Lung (tissue), 12 donors: ENCODE results near the gene CAND2. TPM values are rescaled to one million over a fixed set of nuclear protein-coding genes. Genes with fewer than 3 reads are reported as not detected.
"Not testable (repeated sequence)": the region's sequence is repeated elsewhere in the genome, so short reads cannot be mapped to it uniquely, and the experiment has no call there.

ENCODE experiments used
- ATAC-seq: fragments of 200-7000 bp; cut with Tn5 transposase; one replicate; pipeline ENCODE4 v1.9.1; 2020; ENCODE audit warnings: moderate number of reproducible peaks; ENCODE audit not compliant: insufficient read depth, low FRiP score
- DNase-seq, 3 donors: peaks; one replicate each; pipeline ENCODE4 v3.0.0-alpha.2; 2013 to 2017
- H3K27ac ChIP-seq, 2 donors: one replicate each; pipeline ENCODE4 v1.5.1; 2013; ENCODE audit warnings: mild to moderate bottlenecking in 2 of 2, moderate library complexity in 2 of 2, control low read depth in 1 of 2, inconsistent platforms in 1 of 2, low read depth in 1 of 2, low read length in 1 of 2
- H3K27me3 ChIP-seq, 3 donors: one replicate each; pipeline ENCODE4 v1.5.1; 2013; ENCODE audit warnings: low read length in 2 of 3; ENCODE audit not compliant: control insufficient read depth in 3 of 3, insufficient read depth in 3 of 3
- H3K36me3 ChIP-seq, 4 donors: one replicate each; pipeline ENCODE4 v1.5.1; 2013; ENCODE audit warnings: low read length in 4 of 4, mild to moderate bottlenecking in 1 of 4, moderate library complexity in 1 of 4; ENCODE audit not compliant: control insufficient read depth in 4 of 4, insufficient read depth in 4 of 4
- H3K4me1 ChIP-seq, 5 donors: one replicate each; pipeline ENCODE4 v1.5.1; 2013; ENCODE audit warnings: low read length in 5 of 5, mild to moderate bottlenecking in 2 of 5, moderate library complexity in 1 of 5; ENCODE audit not compliant: control insufficient read depth in 5 of 5, insufficient read depth in 5 of 5
- H3K4me3 ChIP-seq: one replicate; pipeline ENCODE4 v1.5.1; 2013; ENCODE audit warnings: mild to moderate bottlenecking, control low read depth, moderate library complexity
- H3K9ac ChIP-seq, 2 donors: one replicate each; pipeline ENCODE4 v1.5.1; 2013; ENCODE audit warnings: low read length in 2 of 2, control low read depth in 1 of 2; ENCODE audit not compliant: insufficient read depth in 1 of 2
- H3K9me3 ChIP-seq, 4 donors: one replicate each; pipeline ENCODE4 v1.5.1; 2013; ENCODE audit warnings: low read length in 3 of 4, mild to moderate bottlenecking in 1 of 4, moderate library complexity in 1 of 4; ENCODE audit not compliant: control insufficient read depth in 4 of 4, insufficient read depth in 3 of 4
- WGBS, 2 donors: extraction: QIAGEN DNeasy Blood & Tissue Kit; methylation state at CpG; one replicate each; pipeline ENCODE4 v1.1.7; 2013; 5-methylcytosine and 5-hydroxymethylcytosine counted together
- polyA plus RNA-seq, 2 donors: library from polyadenylated mRNA; stranded (reverse); fragments of 200-250 nt; gene quantifications; one replicate each; pipeline ENCODE4 v1.2.1, GENCODE V29; 2013
- total RNA-seq, 2 donors: library from RNA; depleted of rRNA in 1 of 2; stranded (reverse); fragments of >200 nt in 1 of 2; gene quantifications; one replicate each; pipeline ENCODE4 v1.2.1, GENCODE V29; 2014 to 2021
- TF ChIP-seq, protein P1 (sequence below): IDR thresholded peaks from 2 replicates; pipeline ENCODE4 v1.5.1; 2012; ENCODE audit warnings: mild to moderate bottlenecking; ENCODE audit errors: control extremely low read depth, extremely low read depth
- donor health status: control.
- donor health status: control.
- donor health status: Bipolar disorder and iron deficiency.
- donor health status: healthy.
- donor health status: DM: yes; HTN: yes; CAD: no.

The CAND2 gene
- total and polyA plus RNA-seq, 4 donors: 1.0 to 5.9 (median 3.6) TPM

DNA sequence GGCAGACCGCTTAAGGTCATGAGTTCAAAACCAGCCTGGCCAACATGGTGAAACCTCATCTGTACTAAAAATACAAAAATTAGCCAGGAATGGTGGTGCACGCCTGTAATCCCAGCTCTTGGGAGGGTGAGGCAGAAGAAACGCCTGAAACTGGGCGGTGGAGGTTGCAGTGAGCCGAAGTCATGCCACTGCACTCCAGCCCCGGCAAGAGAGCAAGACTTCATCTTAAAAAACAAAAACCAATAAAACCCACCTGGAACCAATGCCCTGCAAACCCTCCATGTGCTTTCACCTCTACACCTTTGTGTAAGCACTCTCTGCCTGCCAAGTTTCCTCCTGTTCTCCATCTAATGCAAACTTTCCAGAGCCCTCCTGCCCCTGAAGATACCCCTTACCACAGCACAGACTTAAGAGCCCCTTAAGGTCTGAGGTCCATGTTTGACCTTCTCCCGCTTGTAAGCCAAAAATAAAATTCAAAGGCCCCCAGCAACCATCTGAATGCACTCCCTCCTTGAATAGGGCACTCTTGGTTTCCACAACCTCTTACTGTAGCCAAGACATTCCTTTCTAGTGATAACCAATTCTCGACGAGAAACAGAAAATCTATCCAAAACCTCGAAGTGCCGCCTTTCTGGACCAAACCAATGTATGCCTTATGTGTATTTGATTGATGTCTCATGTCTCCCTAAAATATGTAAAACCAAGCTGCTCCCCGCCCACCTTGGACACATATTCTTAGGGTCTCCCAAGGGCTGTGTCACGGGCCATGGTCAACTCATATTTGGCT lies 41.9 kb downstream of the CAND2 start:
- TF ChIP-seq, protein P1, sequence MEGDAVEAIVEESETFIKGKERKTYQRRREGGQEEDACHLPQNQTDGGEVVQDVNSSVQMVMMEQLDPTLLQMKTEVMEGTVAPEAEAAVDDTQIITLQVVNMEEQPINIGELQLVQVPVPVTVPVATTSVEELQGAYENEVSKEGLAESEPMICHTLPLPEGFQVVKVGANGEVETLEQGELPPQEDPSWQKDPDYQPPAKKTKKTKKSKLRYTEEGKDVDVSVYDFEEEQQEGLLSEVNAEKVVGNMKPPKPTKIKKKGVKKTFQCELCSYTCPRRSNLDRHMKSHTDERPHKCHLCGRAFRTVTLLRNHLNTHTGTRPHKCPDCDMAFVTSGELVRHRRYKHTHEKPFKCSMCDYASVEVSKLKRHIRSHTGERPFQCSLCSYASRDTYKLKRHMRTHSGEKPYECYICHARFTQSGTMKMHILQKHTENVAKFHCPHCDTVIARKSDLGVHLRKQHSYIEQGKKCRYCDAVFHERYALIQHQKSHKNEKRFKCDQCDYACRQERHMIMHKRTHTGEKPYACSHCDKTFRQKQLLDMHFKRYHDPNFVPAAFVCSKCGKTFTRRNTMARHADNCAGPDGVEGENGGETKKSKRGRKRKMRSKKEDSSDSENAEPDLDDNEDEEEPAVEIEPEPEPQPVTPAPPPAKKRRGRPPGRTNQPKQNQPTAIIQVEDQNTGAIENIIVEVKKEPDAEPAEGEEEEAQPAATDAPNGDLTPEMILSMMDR: no peak
- Histone ChIP-seq H3K4me1 (peaks cover 0 to 19% (median 9%) of the 10 kb centered on the region in 5 donors), H3K27me3 (no peaks in the 10 kb centered on the region), H3K9me3 (no peaks in the 10 kb centered on the region), H3K4me3 (no peak overlapping the region), H3K9ac (no peak overlapping the region), H3K36me3 (peaks cover 35 to 42% (median 39%) of the 10 kb centered on the region in 4 donors), H3K27ac (no peak overlapping the region)
- ATAC-seq (no peak), DNase-seq (no peak)
- 72 to 84% methylated on average over 13 of the region's 13 CpGs for WGBS, 2 donors

GRCh38 chr3:12839156-12839946 lies 42.9 kb downstream of the CAND2 start:
- H3K9ac ChIP-seq: peak overlapping the region; percentile 43 to 96
- no peak overlapping the region for H3K4me3 ChIP-seq
- TF ChIP-seq, protein P1: no peak
- WGBS, 2 donors: 74 to 82% methylated on average over 11 of the region's 11 CpGs
- no peak overlapping the region for H3K27ac ChIP-seq
- DNase-seq (no peak), ATAC-seq (no peak)
- peaks cover 28 to 38% (median 34%) of the 10 kb centered on the region in 4 donors for H3K36me3 ChIP-seq
- H3K9me3 ChIP-seq: no peaks in the 10 kb centered on the region
- H3K4me1 ChIP-seq: peaks cover 0 to 19% (median 9%) of the 10 kb centered on the region in 5 donors
- no peaks in the 10 kb centered on the region for H3K27me3 ChIP-seq

DNA sequence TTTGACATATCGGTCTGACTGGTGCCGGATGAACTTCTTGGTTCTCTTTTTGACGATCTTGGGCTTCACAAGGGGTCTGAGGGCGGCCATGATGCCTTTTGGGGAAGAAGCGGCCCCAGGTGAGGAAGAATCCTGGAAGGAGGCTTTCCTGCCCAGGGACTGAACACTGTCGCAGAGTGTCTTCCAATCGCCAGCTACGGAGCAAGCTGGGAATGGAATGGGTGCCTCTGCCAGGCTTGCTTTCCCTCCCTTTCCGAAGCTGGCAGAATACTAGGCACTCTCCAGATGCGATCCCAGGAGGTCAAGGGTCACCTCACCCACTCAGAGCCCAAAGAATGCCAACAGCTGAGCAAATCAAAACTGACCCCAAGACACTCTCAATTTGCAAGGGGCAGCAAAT lies 43.7 kb downstream of the CAND2 start:
- H3K27me3 ChIP-seq, ATAC-seq, DNase-seq, H3K9me3 ChIP-seq: not testable (repeated sequence)
- Histone ChIP-seq H3K36me3 (peaks cover 22 to 31% (median 29%) of the 10 kb centered on the region in 4 donors), H3K4me1 (peaks cover 0 to 19% (median 9%) of the 10 kb centered on the region in 5 donors), H3K27ac (peak overlapping the region in 1 of 2 donors; percentile 93), H3K4me3 (peak overlapping the region; percentile 91), H3K9ac (peak overlapping the region; percentile 96 to 100)
- WGBS, 2 donors: 54 to 62% methylated on average over 10 of the region's 10 CpGs
